Myocyte (in vitro differentiated cells): ENCODE results near the gene ZNF566. TPM values are rescaled to one million over a fixed set of nuclear protein-coding genes. Genes with fewer than 3 reads are reported as not detected.

ENCODE experiments used
- DNase-seq: peaks from one replicate; pipeline ENCODE4 v3.0.0-alpha.2; 2012; ENCODE audit warnings: low read depth
- total RNA-seq: library from RNA; depleted of rRNA; stranded (reverse); fragments of >200 nt; gene quantifications from 2 replicates; pipeline ENCODE4 v1.2.3, GENCODE V29; 2014

Gene ZNF566
- total RNA-seq, 1 donor from 2014 or later = 15.6 TPM

- no peak for DNase-seq
Observed at GRCh38 chr19:36449059-36449670, 40.2 kb downstream of the ZNF566 start.

GRCh38 chr19:36441339-36441738, 48.0 kb downstream of the ZNF566 start:
- DNase-seq = no peak

- no peak for DNase-seq
Observed at GRCh38 chr19:36436531-36436930, 52.8 kb downstream of the ZNF566 start.

GRCh38 chr19:36423925-36424324, 65.4 kb downstream of the ZNF566 start:
- no peak for DNase-seq

DNA sequence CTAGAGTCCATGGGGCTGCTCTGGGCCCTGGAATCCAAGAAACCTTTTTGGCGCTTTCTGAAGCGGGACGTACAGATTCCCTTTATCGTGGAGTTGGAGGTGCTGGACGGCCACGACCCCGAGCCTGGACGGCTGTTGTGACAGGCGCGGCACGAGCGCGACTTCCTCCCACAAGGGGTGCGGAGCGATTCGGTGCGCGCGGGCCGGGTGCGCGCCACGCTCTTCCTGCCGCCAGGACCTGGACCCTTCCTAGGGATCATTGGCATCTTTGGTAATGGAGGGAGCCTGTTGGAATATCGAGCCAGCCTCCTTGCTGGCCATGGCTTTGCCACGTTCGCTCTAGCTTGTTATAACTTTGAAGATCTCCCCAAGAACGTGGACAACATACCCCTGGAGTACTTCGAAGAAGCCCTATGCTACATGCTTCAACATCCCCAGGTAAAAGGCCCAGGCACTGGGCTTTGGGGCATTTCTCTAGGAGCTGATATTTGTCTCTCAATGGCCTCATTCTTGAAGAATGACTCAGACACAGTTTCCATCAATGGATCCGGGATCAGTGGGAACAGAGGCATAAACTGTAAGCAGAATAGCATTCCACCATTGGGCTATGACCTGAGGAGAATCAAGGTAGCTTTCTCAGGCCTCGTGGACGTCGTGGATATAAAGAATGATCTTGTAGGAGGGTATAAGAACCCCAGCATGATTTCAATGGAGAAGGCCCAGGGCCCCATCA, 67.4 kb downstream of the ZNF566 start:
- no peak for DNase-seq

- DNase-seq = no peak
Observed at GRCh38 chr19:36420961-36421748, 68.2 kb downstream of the ZNF566 start.

- DNase-seq = peak; percentile 66
Observed at GRCh38 chr19:36418287-36419001, 70.9 kb downstream of the ZNF566 start, which contains the start of gene ZFP82. TSS of gene ZFP82 (minus strand) at chr19:36418644. CDS start at chr19:36409789, 8,855 bp downstream.

- no peak for DNase-seq
Observed at GRCh38 chr19:36417752-36418286, 71.5 kb downstream of the ZNF566 start.

- DNase-seq = no peak
Observed at GRCh38 chr19:36409841-36410240, 79.5 kb downstream of the ZNF566 start.

DNA sequence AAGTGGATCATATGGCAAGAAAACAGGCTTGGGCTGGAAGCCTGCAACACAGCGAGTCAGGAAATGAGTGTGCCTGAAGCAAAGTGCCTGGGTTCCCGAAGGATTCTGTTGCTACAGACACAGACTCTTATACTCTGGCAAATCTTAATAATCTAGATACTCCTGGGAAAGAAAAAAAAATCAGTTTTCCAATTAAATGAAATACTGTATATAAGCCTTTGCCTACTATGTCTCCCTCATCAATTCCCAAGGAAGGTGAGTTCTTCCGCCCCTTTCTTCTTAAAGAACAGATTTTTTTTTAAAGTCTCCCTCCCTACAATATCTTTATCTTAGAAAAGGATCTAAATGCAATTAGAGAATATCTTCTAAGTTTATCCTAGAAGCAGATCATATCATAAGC, 81.3 kb downstream of the ZNF566 start:
- DNase-seq = no peak

DNA sequence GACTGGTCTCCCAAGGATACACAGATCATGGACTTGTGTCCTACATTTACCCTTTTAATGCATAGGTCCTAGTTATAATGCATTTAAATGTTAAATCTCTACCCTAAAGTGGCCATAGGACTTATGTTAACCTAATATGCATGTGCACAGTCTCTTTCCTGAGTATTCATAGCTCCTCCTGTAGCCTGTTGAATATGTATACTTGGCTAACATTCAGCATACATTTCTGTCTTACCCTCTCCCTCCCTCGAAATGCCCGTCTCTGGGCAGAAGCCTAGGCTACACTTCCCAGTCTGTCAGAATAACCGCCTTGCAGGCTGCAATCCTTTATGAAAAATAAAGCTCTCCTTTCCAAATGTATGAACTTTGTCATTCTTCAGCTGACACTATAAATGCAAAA, 84.9 kb downstream of the ZNF566 start:
- DNase-seq = no peak

- DNase-seq = no peak
Observed at GRCh38 chr19:36401475-36401874, 87.9 kb downstream of the ZNF566 start.

- no peak for DNase-seq
Observed at GRCh38 chr19:36398571-36398970, 90.8 kb downstream of the ZNF566 start.

Other genes with a start within 250 kb of the ZNF566 start
- gene ZFP14, start 110.4 kb downstream of the ZNF566 start, total RNA-seq = 2.5 and 4.8 TPM in 2 replicates
- 2.2 and 3.1 TPM in 2 replicates for gene ZFP82, start 70.9 kb downstream of the ZNF566 start, total RNA-seq
- 15.1 and 15.2 TPM in 2 replicates for gene ZNF260, start 38.7 kb upstream of the ZNF566 start, total RNA-seq
- 13.0 and 15.9 TPM in 2 replicates for gene ZNF529, start 83.7 kb upstream of the ZNF566 start, total RNA-seq
- gene ZNF382, start 115.8 kb upstream of the ZNF566 start, total RNA-seq = 4.9 and 5.2 TPM in 2 replicates
- 11.1 and 11.8 TPM in 2 replicates for gene ZNF461, start 177.3 kb upstream of the ZNF566 start, total RNA-seq
- 4.5 and 5.4 TPM in 2 replicates for gene ZNF567, start 198.1 kb upstream of the ZNF566 start, total RNA-seq